ENCODE data around the gene HPCAL1. TPM values are rescaled to one million over a fixed set of nuclear protein-coding genes. Genes with fewer than 3 reads are reported as not detected.

Gene HPCAL1
- total and polyA plus RNA-seq, 2 of the 8 experiments (the other 6 are each of a cell fraction or from before 2014, with no cell fraction given) = 5.8 to 8.6 TPM

GRCh38 chr2:10325278-10326145 lies 22.8 kb downstream of the HPCAL1 start:
- WGBS, 2 experiments (ENCODE audit: extremely low coverage in 1 of 2, insufficient coverage in 1 of 2, insufficient read length in 1 of 2, insufficient replicate concordance in 2 of 2, low coverage in 1 of 2, low lambda C conversion rate in 2 of 2, missing lambda C conversion rate in 1 of 2) = 90% methylated on average over 17 of the region's 17 CpGs; no CpG with 5 or more reads in 1 of the 2 experiments
- TF ChIP-seq, protein P1, sequence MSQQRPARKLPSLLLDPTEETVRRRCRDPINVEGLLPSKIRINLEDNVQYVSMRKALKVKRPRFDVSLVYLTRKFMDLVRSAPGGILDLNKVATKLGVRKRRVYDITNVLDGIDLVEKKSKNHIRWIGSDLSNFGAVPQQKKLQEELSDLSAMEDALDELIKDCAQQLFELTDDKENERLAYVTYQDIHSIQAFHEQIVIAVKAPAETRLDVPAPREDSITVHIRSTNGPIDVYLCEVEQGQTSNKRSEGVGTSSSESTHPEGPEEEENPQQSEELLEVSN (IDR thresholded peaks at IDR 0.05) = no peak
- TF ChIP-seq EP300 (IDR thresholded peaks at IDR 0.05; ENCODE audit: borderline replicate concordance in 1 of 2, low read depth in 2 of 2, low read length in 2 of 2) = no peak
- TF ChIP-seq GTF2F1 (IDR thresholded peaks at IDR 0.05; ENCODE audit: borderline replicate concordance, low read depth, low read length) = no peak
- TF ChIP-seq NRF1 (IDR thresholded peaks at IDR 0.05; ENCODE audit: low read depth, low read length) = no peak
- no peak for TF ChIP-seq SP2 (IDR thresholded peaks at IDR 0.05; ENCODE audit: low read length)
- TF ChIP-seq FOSL1 (IDR thresholded peaks at IDR 0.05; ENCODE audit: insufficient read depth, low read depth, low read length) = no peak
- TF ChIP-seq GABPA (IDR thresholded peaks at IDR 0.05; ENCODE audit: borderline replicate concordance, insufficient read depth, low read length) = no peak
- TF ChIP-seq BACH1 (IDR thresholded peaks at IDR 0.05; ENCODE audit: low read length) = no peak
- no peak for TF ChIP-seq CHD1 (IDR thresholded peaks at IDR 0.05; ENCODE audit: low read depth, low read length)
- no peak for TF ChIP-seq BCL11A (IDR thresholded peaks at IDR 0.05; ENCODE audit: low read depth in 2 of 2, low read length in 2 of 2)
- TF ChIP-seq ASH2L (IDR thresholded peaks at IDR 0.05; ENCODE audit: low read length) = no peak
- TF ChIP-seq SIRT6 (IDR thresholded peaks at IDR 0.05; ENCODE audit: low read length) = no peak

More at GRCh38 chr2:10325278-10326145, 22.8 kb downstream of the HPCAL1 start:
- H4K8ac ChIP-seq (ENCODE audit: extremely low read depth, insufficient read depth, low read length) = no peak overlapping the region
- H2AK5ac ChIP-seq (ENCODE audit: low read depth, low read length) = 0 out of 2 replicates have a peak overlapping the region, but pooled peaks have one; percentile 39
- H3K18ac ChIP-seq (ENCODE audit: extremely low read depth, low read length) = no peak overlapping the region
- no peak overlapping the region for H3K9ac ChIP-seq (replicated peaks in 1 of 4; ENCODE audit: extremely low read depth in 1 of 4, low read depth in 3 of 4, low read length in 3 of 4)
- H3K79me2 ChIP-seq (ENCODE audit: control insufficient read depth in 1 of 2, insufficient read depth in 2 of 2, low read length in 2 of 2) = no peaks in the 10 kb centered on the region
- H2BK12ac ChIP-seq (ENCODE audit: low read depth, low read length) = peak overlapping the region; percentile 39
- H3K27me3 ChIP-seq (replicated peaks in 1 of 4; ENCODE audit: control insufficient read depth in 3 of 4, extremely low read depth in 1 of 4, insufficient read depth in 3 of 4, low read length in 3 of 4) = no peaks in the 10 kb centered on the region
- no peak overlapping the region for H3K4ac ChIP-seq (replicated peaks; ENCODE audit: insufficient read length, low read depth, low read length)
- H2BK120ac ChIP-seq (replicated peaks; ENCODE audit: low read depth, low read length) = no peak overlapping the region
- no peak overlapping the region for H2BK15ac ChIP-seq (ENCODE audit: low read length)
- peaks cover 3 to 9% of the 10 kb centered on the region in 2 experiments; a peak in 2 of 4 replicates for H3K9me3 ChIP-seq (ENCODE audit: insufficient read depth in 2 of 2, low read depth in 1 of 2, low read length in 1 of 2)
- H4K91ac ChIP-seq (replicated peaks; ENCODE audit: insufficient read length, low read length) = peak overlapping the region; percentile 7
- H2BK20ac ChIP-seq (ENCODE audit: low read length) = no peak overlapping the region
- H3K4me3 ChIP-seq (ENCODE audit: extremely low read depth in 1 of 4, insufficient read depth in 2 of 4, low read depth in 3 of 4, low read length in 4 of 4) = no peak overlapping the region
- no peak overlapping the region; a peak in 1 of 4 replicates for H3K4me2 ChIP-seq (ENCODE audit: insufficient read depth in 1 of 2, low read depth in 2 of 2, low read length in 2 of 2)
- H3K27ac ChIP-seq (ENCODE audit: low read depth, low read length) = no peak overlapping the region
- no peak overlapping the region for H3K14ac ChIP-seq (ENCODE audit: insufficient read length)
- no peak for DNase-seq (ENCODE audit: low read depth in 1 of 2, low spot score in 2 of 2)
- peaks cover 5 to 18% (median 10%) of the 10 kb centered on the region in 4 experiments for H3K4me1 ChIP-seq (replicated peaks in 1 of 4; ENCODE audit: control insufficient read depth in 3 of 4, insufficient read depth in 4 of 4, low read length in 3 of 4)
- no peak overlapping the region for H4K5ac ChIP-seq (ENCODE audit: insufficient read length, low read depth, low read length)
- H3K36me3 ChIP-seq (ENCODE audit: control insufficient read depth in 2 of 4, insufficient read depth in 4 of 4, low read length in 3 of 4) = no peaks in the 10 kb centered on the region
- H3K23me2 ChIP-seq (ENCODE audit: low read depth, low read length) = no peaks in the 10 kb centered on the region
- no peak overlapping the region for H3K23ac ChIP-seq (ENCODE audit: insufficient read length)
- no peaks in the 10 kb centered on the region for H4K20me1 ChIP-seq (replicated peaks in 1 of 2; ENCODE audit: control insufficient read depth in 1 of 2, insufficient read depth in 2 of 2, low read length in 2 of 2)
- CTCF ChIA-PET (ENCODE audit: partially characterized antibody) = interaction anchor here (4.9 kb wide), 1 partner anchor 18 kb away, joined by 24 read pairs; no protein-coding TSS in a partner anchor
- FAIRE-seq = no peak
- peaks cover 2% of the 10 kb centered on the region; the same call in 1 of the 2 replicates for H3K79me1 ChIP-seq (ENCODE audit: low read depth, low read length)
- H2BK5ac ChIP-seq (ENCODE audit: low read depth, low read length) = no peak overlapping the region
- no peak overlapping the region for H3K56ac ChIP-seq (replicated peaks; ENCODE audit: insufficient read length, low read depth, low read length)
- no peak overlapping the region for H2AFZ ChIP-seq (ENCODE audit: low read length)
- POLR2A ChIA-PET (ENCODE audit: partially characterized antibody) = no interaction called here
